GM23248 (cell line): ENCODE data around the gene TMEM59L.

Source experiments
- EZH2 ChIP-seq: fragments of 200-600 bp; sonication (generic); IDR thresholded peaks from 2 replicates; pipeline ENCODE4 v1.6.1; 2018; ENCODE audit warnings: antibody characterized with exemption, mild to moderate bottlenecking; ENCODE audit not compliant: insufficient read depth, poor library complexity, severe bottlenecking
- EZH2phosphoT487 ChIP-seq: fragments of 200-600 bp; sonication (generic); IDR thresholded peaks from 2 replicates; pipeline ENCODE4 v1.6.1; 2018; ENCODE audit warnings: antibody characterized with exemption, moderate library complexity, mild to moderate bottlenecking, low read depth; ENCODE audit not compliant: insufficient read depth

DNA sequence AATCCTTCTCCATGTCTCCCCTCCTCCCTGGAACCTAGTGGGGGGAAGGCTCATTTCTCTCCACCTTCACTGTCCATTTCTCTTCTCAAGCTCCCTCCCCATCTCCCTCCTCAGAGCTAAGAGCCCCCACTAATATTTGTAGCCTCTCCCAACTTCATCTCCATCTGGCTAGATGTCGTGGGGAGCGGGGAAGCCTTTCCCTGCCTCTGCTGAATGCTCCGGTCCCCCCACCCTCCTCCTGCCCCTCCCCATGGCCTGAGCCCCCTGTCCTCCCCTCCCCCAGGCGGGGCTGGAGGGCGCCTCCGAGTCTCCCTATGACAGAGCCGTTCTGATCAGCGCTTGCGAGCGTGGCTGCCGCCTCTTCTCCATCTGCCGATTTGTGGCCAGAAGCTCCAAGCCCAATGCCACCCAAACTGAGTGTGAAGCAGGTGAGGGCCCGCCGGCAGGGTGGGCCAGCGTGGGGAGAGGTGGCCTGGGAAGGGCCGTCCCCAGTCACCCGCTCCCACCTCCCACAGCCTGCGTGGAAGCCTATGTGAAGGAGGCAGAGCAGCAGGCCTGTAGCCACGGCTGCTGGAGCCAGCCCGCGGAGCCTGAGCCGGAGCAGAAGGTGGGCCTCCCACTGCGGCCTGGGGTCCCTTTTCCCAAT is 1.0 kb downstream of the TMEM59L start:
- TF ChIP-seq EZH2 (no peak), EZH2phosphoT487 (no peak)
